GM23338 (cell line): Measurements from ENCODE around the gene THSD4. TPM values are rescaled to one million over a fixed set of nuclear protein-coding genes. Genes with fewer than 3 reads are reported as not detected.

ENCODE experiments used
- ATAC-seq: fragments of 200-7000 bp; cut with Tn5 transposase; 3 replicates; pipeline ENCODE4 v1.9.1; 2020
- DNase-seq: peaks from one replicate; pipeline ENCODE4 v3.0.0-alpha.2; 2015; ENCODE audit warnings: low spot score
- H2AFZ ChIP-seq: fragments of 200-600 bp; sonication (generic); 2 replicates; pipeline ENCODE4 v1.8.0; 2016; ENCODE audit warnings: antibody characterized with exemption, mild to moderate bottlenecking, moderate library complexity
- H3F3A ChIP-seq: fragments of 200-600 bp; sonication (generic); replicated peaks from 2 replicates; pipeline ENCODE4 v1.8.0; 2017; ENCODE audit warnings: antibody characterized with exemption, mixed run types, low read depth
- H3K27ac ChIP-seq: fragments of 200-600 bp; sonication (generic); 2 replicates; pipeline ENCODE4 v1.6.1; 2016; ENCODE audit warnings: low read depth
- H3K27me3 ChIP-seq: fragments of 200-600 bp; sonication (generic); 2 replicates; pipeline ENCODE4 v1.8.0; 2016; ENCODE audit warnings: mild to moderate bottlenecking, mixed run types, moderate library complexity; ENCODE audit not compliant: insufficient read depth
- H3K36me3 ChIP-seq: fragments of 200-600 bp; sonication (generic); 2 replicates; pipeline ENCODE4 v1.8.0; 2016; ENCODE audit warnings: mild to moderate bottlenecking; ENCODE audit not compliant: insufficient read depth
- H3K4me1 ChIP-seq: fragments of 200-600 bp; sonication (generic); 2 replicates; pipeline ENCODE4 v1.8.0; 2016; ENCODE audit warnings: mild to moderate bottlenecking, moderate library complexity; ENCODE audit not compliant: insufficient read depth
- H3K4me2 ChIP-seq: fragments of 200-600 bp; sonication (generic); 2 replicates; pipeline ENCODE4 v1.7.1; 2017; ENCODE audit warnings: mixed run types
- H3K4me3 ChIP-seq: fragments of 200-600 bp; sonication (generic); 2 replicates; pipeline ENCODE4 v1.6.1; 2016; ENCODE audit warnings: mixed run types
- H3K79me2 ChIP-seq: fragments of 200-600 bp; sonication (generic); replicated peaks from 2 replicates; pipeline ENCODE4 v1.8.0; 2017; ENCODE audit warnings: mild to moderate bottlenecking; ENCODE audit not compliant: insufficient read depth
- H3K9me2 ChIP-seq: fragments of 200-600 bp; sonication (generic); 2 replicates; pipeline ENCODE4 v1.8.0; 2017; ENCODE audit not compliant: insufficient read depth
- H4K20me1 ChIP-seq: fragments of 200-600 bp; sonication (generic); replicated peaks from 2 replicates; pipeline ENCODE4 v1.8.0; 2017; ENCODE audit warnings: mild to moderate bottlenecking; ENCODE audit not compliant: insufficient read depth
- H3K27ac Mint-ChIP-seq: 2 replicates; pipeline ENCODE4 v1.8.0; 2020; ENCODE audit warnings: inconsistent platforms, mild to moderate bottlenecking, moderate library complexity, mixed read lengths
- H3K27me3 Mint-ChIP-seq: 3 replicates; pipeline ENCODE4 v1.8.0; 2022; ENCODE audit warnings: low read depth, mild to moderate bottlenecking, moderate library complexity, mixed read lengths, inconsistent platforms; ENCODE audit not compliant: insufficient read depth, poor library complexity
- H3K36me3 Mint-ChIP-seq: 3 replicates; pipeline ENCODE4 v1.8.0; 2021; ENCODE audit warnings: low read depth, mild to moderate bottlenecking, inconsistent platforms, moderate library complexity, mixed read lengths
- H3K4me1 Mint-ChIP-seq: 3 replicates; pipeline ENCODE4 v1.8.0; 2020; ENCODE audit warnings: mild to moderate bottlenecking, inconsistent platforms, mixed read lengths
- H3K4me3 Mint-ChIP-seq: 3 replicates; pipeline ENCODE4 v1.8.0; 2021; ENCODE audit warnings: moderate library complexity, mild to moderate bottlenecking, inconsistent platforms, mixed read lengths
- H3K9me3 Mint-ChIP-seq: 3 replicates; pipeline ENCODE4 v1.8.0; 2020; ENCODE audit warnings: moderate library complexity, mild to moderate bottlenecking, inconsistent platforms, mixed read lengths
- JUNB ChIP-seq: IDR thresholded peaks from one replicate; pipeline ENCODE4 v1.6.1; 2016; ENCODE audit warnings: antibody characterized with exemption; ENCODE audit not compliant: unreplicated experiment
- STAT1 ChIP-seq: IDR thresholded peaks from one replicate; pipeline ENCODE4 v1.6.1; 2016; ENCODE audit warnings: antibody characterized with exemption; ENCODE audit not compliant: unreplicated experiment
- polyA plus RNA-seq: library from polyadenylated mRNA; unstranded; fragments of >200 nt; fragmentation: Nextera tagmentation; extraction: Ambion mirVana; gene quantifications from 2 replicates; pipeline ENCODE4 v1.2.1, GENCODE V29; 2016
- total RNA-seq: library from RNA; depleted of rRNA; stranded (reverse); fragments of >200 nt; shearing (Covaris generic); gene quantifications from 2 replicates; pipeline ENCODE4 v1.2.3, GENCODE V29; 2014
- TF ChIP-seq, protein P1 (sequence below): IDR thresholded peaks from 2 replicates; pipeline ENCODE4 v1.6.1; 2016; ENCODE audit warnings: antibody characterized with exemption
- TF ChIP-seq, protein P2 (sequence below): fragments of 250-450 bp; sonication (Bioruptor Pico); IDR thresholded peaks from 2 replicates; pipeline ENCODE4 v1.5.0; 2020; ENCODE audit warnings: mild to moderate bottlenecking, moderate library complexity

THSD4 gene
- total and polyA plus RNA-seq, 2 experiments from 2014 or later = 2.0 to 7.4 TPM

DNA sequence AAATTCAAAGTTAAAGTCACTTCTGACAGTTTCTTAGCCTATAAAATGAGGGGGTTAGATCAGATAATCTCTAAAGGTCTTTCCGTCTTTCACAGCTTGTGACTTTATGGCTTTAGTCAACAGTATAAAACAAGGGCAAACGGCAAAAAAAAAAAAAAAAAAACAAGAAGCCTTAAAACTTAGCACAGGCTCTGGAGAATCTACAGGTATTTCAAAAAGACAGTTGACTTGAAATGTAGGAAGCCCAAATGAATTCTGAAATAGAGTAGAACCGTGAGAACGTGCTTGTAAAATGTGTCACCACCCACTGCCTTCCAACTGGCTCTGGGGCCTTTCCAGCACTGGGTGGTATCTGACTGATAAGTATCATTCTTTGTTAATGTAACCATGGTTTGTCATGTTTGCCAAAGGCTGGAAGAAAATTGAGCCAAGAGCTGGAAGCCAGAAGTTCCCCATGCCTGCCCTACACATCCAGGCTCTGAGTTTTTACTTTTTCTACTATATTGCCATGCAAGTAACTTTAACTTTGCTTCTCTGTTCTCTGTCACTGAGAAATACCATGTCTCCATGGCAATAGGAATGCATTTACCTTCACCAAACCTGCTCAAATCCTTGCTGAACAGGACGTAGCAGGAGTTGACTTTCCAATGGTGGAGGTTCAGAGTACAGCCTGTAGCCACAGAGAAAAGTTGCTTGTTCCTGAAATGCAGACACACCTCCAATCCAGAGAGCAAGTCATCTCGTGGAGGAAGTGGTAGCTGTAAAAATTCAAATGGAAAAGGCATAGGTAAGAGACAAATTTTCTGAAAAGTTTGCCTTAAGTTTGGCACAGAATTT lies 35.8 kb upstream of the THSD4 start:
- no peaks in the 10 kb centered on the region for H3K36me3 ChIP-seq
- no peaks in the 10 kb centered on the region for H4K20me1 ChIP-seq
- no peak for DNase-seq
- H2AFZ ChIP-seq = no peak overlapping the region
- Mint-ChIP-seq H3K9me3 (no peaks in the 10 kb centered on the region; the same call in 2 of the 3 replicates), H3K4me1 (peaks cover 4% of the 10 kb centered on the region; the same call in 2 of the 3 replicates), H3K36me3 (peaks cover 2% of the 10 kb centered on the region; the same call in 1 of the 3 replicates), H3K4me3 (no peak overlapping the region), H3K27me3 (peaks cover 20% of the 10 kb centered on the region), H3K27ac (no peak overlapping the region)
- no peaks in the 10 kb centered on the region for H3F3A ChIP-seq
- no peak overlapping the region for H3K4me2 ChIP-seq
- peaks cover 11% of the 10 kb centered on the region; the same call in 1 of the 2 replicates for H3K9me2 ChIP-seq
- no peaks in the 10 kb centered on the region for H3K79me2 ChIP-seq
- no peak for TF ChIP-seq STAT1
- TF ChIP-seq, protein P1, sequence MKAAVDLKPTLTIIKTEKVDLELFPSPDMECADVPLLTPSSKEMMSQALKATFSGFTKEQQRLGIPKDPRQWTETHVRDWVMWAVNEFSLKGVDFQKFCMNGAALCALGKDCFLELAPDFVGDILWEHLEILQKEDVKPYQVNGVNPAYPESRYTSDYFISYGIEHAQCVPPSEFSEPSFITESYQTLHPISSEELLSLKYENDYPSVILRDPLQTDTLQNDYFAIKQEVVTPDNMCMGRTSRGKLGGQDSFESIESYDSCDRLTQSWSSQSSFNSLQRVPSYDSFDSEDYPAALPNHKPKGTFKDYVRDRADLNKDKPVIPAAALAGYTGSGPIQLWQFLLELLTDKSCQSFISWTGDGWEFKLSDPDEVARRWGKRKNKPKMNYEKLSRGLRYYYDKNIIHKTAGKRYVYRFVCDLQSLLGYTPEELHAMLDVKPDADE = no peak
- TF ChIP-seq, protein P2, sequence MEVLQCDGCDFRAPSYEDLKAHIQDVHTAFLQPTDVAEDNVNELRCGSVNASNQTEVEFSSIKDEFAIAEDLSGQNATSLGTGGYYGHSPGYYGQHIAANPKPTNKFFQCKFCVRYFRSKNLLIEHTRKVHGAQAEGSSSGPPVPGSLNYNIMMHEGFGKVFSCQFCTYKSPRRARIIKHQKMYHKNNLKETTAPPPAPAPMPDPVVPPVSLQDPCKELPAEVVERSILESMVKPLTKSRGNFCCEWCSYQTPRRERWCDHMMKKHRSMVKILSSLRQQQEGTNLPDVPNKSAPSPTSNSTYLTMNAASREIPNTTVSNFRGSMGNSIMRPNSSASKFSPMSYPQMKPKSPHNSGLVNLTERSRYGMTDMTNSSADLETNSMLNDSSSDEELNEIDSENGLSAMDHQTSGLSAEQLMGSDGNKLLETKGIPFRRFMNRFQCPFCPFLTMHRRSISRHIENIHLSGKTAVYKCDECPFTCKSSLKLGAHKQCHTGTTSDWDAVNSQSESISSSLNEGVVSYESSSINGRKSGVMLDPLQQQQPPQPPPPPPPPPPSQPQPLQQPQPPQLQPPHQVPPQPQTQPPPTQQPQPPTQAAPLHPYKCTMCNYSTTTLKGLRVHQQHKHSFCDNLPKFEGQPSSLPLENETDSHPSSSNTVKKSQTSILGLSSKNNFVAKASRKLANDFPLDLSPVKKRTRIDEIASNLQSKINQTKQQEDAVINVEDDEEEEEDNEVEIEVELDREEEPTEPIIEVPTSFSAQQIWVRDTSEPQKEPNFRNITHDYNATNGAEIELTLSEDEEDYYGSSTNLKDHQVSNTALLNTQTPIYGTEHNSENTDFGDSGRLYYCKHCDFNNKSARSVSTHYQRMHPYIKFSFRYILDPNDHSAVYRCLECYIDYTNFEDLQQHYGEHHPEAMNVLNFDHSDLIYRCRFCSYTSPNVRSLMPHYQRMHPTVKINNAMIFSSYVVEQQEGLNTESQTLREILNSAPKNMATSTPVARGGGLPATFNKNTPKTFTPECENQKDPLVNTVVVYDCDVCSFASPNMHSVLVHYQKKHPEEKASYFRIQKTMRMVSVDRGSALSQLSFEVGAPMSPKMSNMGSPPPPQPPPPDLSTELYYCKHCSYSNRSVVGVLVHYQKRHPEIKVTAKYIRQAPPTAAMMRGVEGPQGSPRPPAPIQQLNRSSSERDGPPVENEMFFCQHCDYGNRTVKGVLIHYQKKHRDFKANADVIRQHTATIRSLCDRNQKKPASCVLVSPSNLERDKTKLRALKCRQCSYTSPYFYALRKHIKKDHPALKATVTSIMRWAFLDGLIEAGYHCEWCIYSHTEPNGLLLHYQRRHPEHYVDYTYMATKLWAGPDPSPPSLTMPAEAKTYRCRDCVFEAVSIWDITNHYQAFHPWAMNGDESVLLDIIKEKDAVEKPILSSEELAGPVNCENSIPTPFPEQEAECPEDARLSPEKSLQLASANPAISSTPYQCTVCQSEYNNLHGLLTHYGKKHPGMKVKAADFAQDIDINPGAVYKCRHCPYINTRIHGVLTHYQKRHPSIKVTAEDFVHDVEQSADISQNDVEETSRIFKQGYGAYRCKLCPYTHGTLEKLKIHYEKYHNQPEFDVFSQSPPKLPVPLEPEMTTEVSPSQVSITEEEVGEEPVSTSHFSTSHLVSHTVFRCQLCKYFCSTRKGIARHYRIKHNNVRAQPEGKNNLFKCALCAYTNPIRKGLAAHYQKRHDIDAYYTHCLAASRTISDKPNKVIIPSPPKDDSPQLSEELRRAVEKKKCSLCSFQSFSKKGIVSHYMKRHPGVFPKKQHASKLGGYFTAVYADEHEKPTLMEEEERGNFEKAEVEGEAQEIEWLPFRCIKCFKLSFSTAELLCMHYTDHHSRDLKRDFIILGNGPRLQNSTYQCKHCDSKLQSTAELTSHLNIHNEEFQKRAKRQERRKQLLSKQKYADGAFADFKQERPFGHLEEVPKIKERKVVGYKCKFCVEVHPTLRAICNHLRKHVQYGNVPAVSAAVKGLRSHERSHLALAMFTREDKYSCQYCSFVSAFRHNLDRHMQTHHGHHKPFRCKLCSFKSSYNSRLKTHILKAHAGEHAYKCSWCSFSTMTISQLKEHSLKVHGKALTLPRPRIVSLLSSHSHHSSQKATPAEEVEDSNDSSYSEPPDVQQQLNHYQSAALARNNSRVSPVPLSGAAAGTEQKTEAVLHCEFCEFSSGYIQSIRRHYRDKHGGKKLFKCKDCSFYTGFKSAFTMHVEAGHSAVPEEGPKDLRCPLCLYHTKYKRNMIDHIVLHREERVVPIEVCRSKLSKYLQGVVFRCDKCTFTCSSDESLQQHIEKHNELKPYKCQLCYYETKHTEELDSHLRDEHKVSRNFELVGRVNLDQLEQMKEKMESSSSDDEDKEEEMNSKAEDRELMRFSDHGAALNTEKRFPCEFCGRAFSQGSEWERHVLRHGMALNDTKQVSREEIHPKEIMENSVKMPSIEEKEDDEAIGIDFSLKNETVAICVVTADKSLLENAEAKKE (CRISPR knock-in tag) = no peak
- no peak for TF ChIP-seq JUNB
- H3K27me3 ChIP-seq = peaks cover 16% of the 10 kb centered on the region
- H3K4me1 ChIP-seq = no peaks in the 10 kb centered on the region; the same call in 1 of the 2 replicates
- no peak overlapping the region for H3K27ac ChIP-seq
- ATAC-seq = no peak
- no peak overlapping the region for H3K4me3 ChIP-seq
